ENCODE data around the gene OPTN.

DNA sequence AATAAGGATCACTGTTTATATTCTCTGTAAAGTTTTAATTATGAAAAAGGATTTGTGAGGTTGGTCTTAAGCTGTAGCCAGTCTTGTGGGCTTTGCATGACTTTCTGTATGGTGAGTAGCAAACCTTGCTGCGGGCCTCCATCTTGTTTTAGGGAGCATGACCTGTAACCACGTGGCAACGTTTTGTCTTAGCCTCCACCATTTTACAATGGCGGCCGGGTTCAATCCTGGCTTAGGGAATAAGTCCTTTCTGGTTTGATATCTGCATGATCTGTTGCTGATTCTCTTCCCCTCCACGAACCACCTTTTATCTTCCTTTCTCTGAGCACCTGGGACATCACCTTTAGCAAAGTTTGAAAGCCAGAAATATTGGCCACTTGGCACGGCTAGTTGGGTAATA lies 32.5 kb upstream of the OPTN start:
- TF ChIP-seq GATA2 (IDR thresholded peaks at IDR 0.05; ENCODE audit: low read depth, low read length), result no peak
- TF ChIP-seq GATA3 (IDR thresholded peaks at IDR 0.05; ENCODE audit: low read depth, low read length), result no peak

All from SH-SY5Y (cell line).